GM21367 (cell line): ENCODE measurements around the gene S1PR3.

Source experiments
- ATAC-seq: cut with Tn5 transposase; IDR thresholded peaks from one replicate; pipeline ENCODE4 v1.9.1; 2021; ENCODE audit not compliant: unreplicated experiment

S1PR3 gene

GRCh38 chr9:88968799-88969198 is 22.5 kb upstream of the S1PR3 start:
- ATAC-seq = no peak

- ATAC-seq = no peak
Observed at GRCh38 chr9:88969646-88970373, 21.5 kb upstream of the S1PR3 start.

- no peak for ATAC-seq
Observed at GRCh38 chr9:88971131-88971960, 19.9 kb upstream of the S1PR3 start.

- no peak for ATAC-seq
Observed at GRCh38 chr9:88972401-88972800, 18.9 kb upstream of the S1PR3 start.

GRCh38 chr9:88973281-88974045 is 17.8 kb upstream of the S1PR3 start:
- no peak for ATAC-seq

- no peak for ATAC-seq
Observed at GRCh38 chr9:88974641-88975040, 16.6 kb upstream of the S1PR3 start.

GRCh38 chr9:88975966-88976889 is 15.0 kb upstream of the S1PR3 start:
- no peak for ATAC-seq

- ATAC-seq = no peak
Observed at GRCh38 chr9:88976890-88977257, 14.4 kb upstream of the S1PR3 start.

- no peak for ATAC-seq
Observed at GRCh38 chr9:88978034-88978433, 13.2 kb upstream of the S1PR3 start.

GRCh38 chr9:88979021-88979420 is 12.2 kb upstream of the S1PR3 start:
- no peak for ATAC-seq

- no peak for ATAC-seq
Observed at GRCh38 chr9:88979791-88980190, 11.5 kb upstream of the S1PR3 start.

- no peak for ATAC-seq
Observed at GRCh38 chr9:88980740-88981203, 10.5 kb upstream of the S1PR3 start.

GRCh38 chr9:88983865-88984542 is 7.3 kb upstream of the S1PR3 start:
- ATAC-seq = no peak

- ATAC-seq = no peak
Observed at GRCh38 chr9:88984543-88984883, 6.8 kb upstream of the S1PR3 start.

GRCh38 chr9:88985616-88986015 is 5.7 kb upstream of the S1PR3 start:
- ATAC-seq = no peak

GRCh38 chr9:88986776-88987175 is 4.5 kb upstream of the S1PR3 start:
- no peak for ATAC-seq

GRCh38 chr9:88987661-88988060 is 3.6 kb upstream of the S1PR3 start:
- no peak for ATAC-seq

GRCh38 chr9:88988796-88989641 is 2.2 kb upstream of the S1PR3 start:
- no peak for ATAC-seq

- no peak for ATAC-seq
Observed at GRCh38 chr9:88990041-88990728, 1.1 kb upstream of the S1PR3 start.
